HL-60 (cell line): ENCODE results near the gene AOPEP.

Source experiments
- DNase-seq, 2 experiments: peaks; one replicate each; pipeline ENCODE4 v3.0.0-alpha.2; 2010 to 2020; ENCODE audit warnings: low read depth in 1 of 2, low spot score in 1 of 2
- H3K27ac ChIP-seq: fragments of 250-450 bp; sonication (Bioruptor Pico); replicated peaks from 2 replicates; pipeline ENCODE4 v1.5.1; 2020; ENCODE audit warnings: mild to moderate bottlenecking, moderate library complexity
- H3K27me3 ChIP-seq: fragments of 250-450 bp; sonication (Bioruptor Pico); 2 replicates; pipeline ENCODE4 v1.5.1; 2021; ENCODE audit warnings: mild to moderate bottlenecking, moderate library complexity; ENCODE audit not compliant: insufficient read depth, poor library complexity, severe bottlenecking
- H3K4me3 ChIP-seq: replicated peaks from 2 replicates; pipeline ENCODE4 v1.5.1; 2011; ENCODE audit warnings: mild to moderate bottlenecking, control low read depth, low read length; ENCODE audit not compliant: insufficient read depth
- CTCF ChIP-seq: IDR thresholded peaks from one replicate; pipeline ENCODE4 v1.5.1; 2011; ENCODE audit warnings: low read length, control low read depth, inconsistent platforms; ENCODE audit not compliant: insufficient read depth
- GABPA ChIP-seq: IDR thresholded peaks from 2 replicates; pipeline ENCODE4 v1.6.1; 2012; ENCODE audit warnings: low read depth
- POLR2AphosphoS5 ChIP-seq: IDR thresholded peaks from 2 replicates; pipeline ENCODE4 v1.6.1; 2012; ENCODE audit warnings: low read depth
- REST ChIP-seq: IDR thresholded peaks from 2 replicates; pipeline ENCODE4 v1.6.1; 2012; ENCODE audit warnings: low read depth; ENCODE audit not compliant: insufficient replicate concordance
- SPI1 ChIP-seq: IDR thresholded peaks from 2 replicates; pipeline ENCODE4 v1.6.1; 2012; ENCODE audit warnings: low read depth, mild to moderate bottlenecking, borderline replicate concordance

Gene AOPEP

GRCh38 chr9:94929369-94929756 is 202.9 kb downstream of the AOPEP start:
- H3K27ac ChIP-seq: no peak overlapping the region
- TF ChIP-seq CTCF: no peak
- TF ChIP-seq POLR2AphosphoS5: no peak
- no peak for TF ChIP-seq REST
- no peak for TF ChIP-seq SPI1
- no peak for TF ChIP-seq GABPA

GRCh38 chr9:94931036-94931633 is 204.6 kb downstream of the AOPEP start:
- Histone ChIP-seq H3K27me3 (no peaks in the 10 kb centered on the region), H3K4me3 (no peak overlapping the region), H3K27ac (no peak overlapping the region)
- no peak for TF ChIP-seq REST
- TF ChIP-seq GABPA: no peak
- TF ChIP-seq SPI1: no peak
- no peak for DNase-seq

More at GRCh38 chr9:94929369-94929756, 202.9 kb downstream of the AOPEP start:
- no peaks in the 10 kb centered on the region for H3K27me3 ChIP-seq
- no peak overlapping the region for H3K4me3 ChIP-seq
- DNase-seq: no peak

- TF ChIP-seq SPI1 (no peak), POLR2AphosphoS5 (no peak), GABPA (no peak), CTCF (no peak)
- H3K27ac ChIP-seq: no peak overlapping the region
- no peak overlapping the region for H3K4me3 ChIP-seq
- no peak for DNase-seq
- H3K27me3 ChIP-seq: no peaks in the 10 kb centered on the region
These were observed 205.2 kb downstream of the AOPEP start for GRCh38 chr9:94931740-94932139.

- TF ChIP-seq CTCF (no peak), REST (no peak), POLR2AphosphoS5 (no peak), SPI1 (no peak), GABPA (no peak)
- Histone ChIP-seq H3K27me3 (no peaks in the 10 kb centered on the region), H3K27ac (no peak overlapping the region), H3K4me3 (no peak overlapping the region)
- no peak for DNase-seq
These were observed 206.4 kb downstream of the AOPEP start for GRCh38 chr9:94932652-94933510.
